ENCODE data around the gene CCDC6. TPM values are rescaled to one million over a fixed set of nuclear protein-coding genes. Genes with fewer than 3 reads are reported as not detected.
A peak's percentile ranks its signal among the peaks of the same experiment; 100 is the strongest.

The CCDC6 gene
- total RNA-seq, 2 experiments from 2014 or later: 21.6 to 22.1 TPM

- CTCF ChIA-PET: no interaction called here
- no peaks in the 10 kb centered on the region for H3K36me3 ChIP-seq (ENCODE audit: insufficient read depth, low read length)
- no peak overlapping the region for H3K4me3 Mint-ChIP-seq
- H3K4me1 Mint-ChIP-seq (ENCODE audit: low read depth): peaks cover 25% of the 10 kb centered on the region
- H3K4me3 ChIP-seq (ENCODE audit: low read length): no peak overlapping the region
- DNase-seq (no peak), ATAC-seq (ENCODE audit: poor library complexity) (no peak)
- POLR2A ChIA-PET: no interaction called here
- peaks cover 0 to 11% of the 10 kb centered on the region in 2 experiments for H3K9me3 ChIP-seq (ENCODE audit: control insufficient read depth in 1 of 2, insufficient read depth in 1 of 2, low read length in 2 of 2)
- no peak overlapping the region for H3K27ac ChIP-seq (ENCODE audit: low read depth in 1 of 2, low read length in 2 of 2)
- peaks cover 19% of the 10 kb centered on the region for H3K4me1 ChIP-seq (ENCODE audit: insufficient read depth, low read length)
- TF ChIP-seq, protein P1, sequence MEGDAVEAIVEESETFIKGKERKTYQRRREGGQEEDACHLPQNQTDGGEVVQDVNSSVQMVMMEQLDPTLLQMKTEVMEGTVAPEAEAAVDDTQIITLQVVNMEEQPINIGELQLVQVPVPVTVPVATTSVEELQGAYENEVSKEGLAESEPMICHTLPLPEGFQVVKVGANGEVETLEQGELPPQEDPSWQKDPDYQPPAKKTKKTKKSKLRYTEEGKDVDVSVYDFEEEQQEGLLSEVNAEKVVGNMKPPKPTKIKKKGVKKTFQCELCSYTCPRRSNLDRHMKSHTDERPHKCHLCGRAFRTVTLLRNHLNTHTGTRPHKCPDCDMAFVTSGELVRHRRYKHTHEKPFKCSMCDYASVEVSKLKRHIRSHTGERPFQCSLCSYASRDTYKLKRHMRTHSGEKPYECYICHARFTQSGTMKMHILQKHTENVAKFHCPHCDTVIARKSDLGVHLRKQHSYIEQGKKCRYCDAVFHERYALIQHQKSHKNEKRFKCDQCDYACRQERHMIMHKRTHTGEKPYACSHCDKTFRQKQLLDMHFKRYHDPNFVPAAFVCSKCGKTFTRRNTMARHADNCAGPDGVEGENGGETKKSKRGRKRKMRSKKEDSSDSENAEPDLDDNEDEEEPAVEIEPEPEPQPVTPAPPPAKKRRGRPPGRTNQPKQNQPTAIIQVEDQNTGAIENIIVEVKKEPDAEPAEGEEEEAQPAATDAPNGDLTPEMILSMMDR (IDR thresholded peaks at IDR 0.05): no peak
- H3K27ac Mint-ChIP-seq: no peak overlapping the region
- no peaks in the 10 kb centered on the region for H3K27me3 Mint-ChIP-seq
- peaks cover 7% of the 10 kb centered on the region for H3K9me3 Mint-ChIP-seq
- intact Hi-C loops (cut with DNase I, micrococcal nuclease): no loop called here
- peaks cover 12% of the 10 kb centered on the region for H3K36me3 Mint-ChIP-seq (ENCODE audit: low read depth)
- H3K27me3 ChIP-seq (ENCODE audit: control insufficient read depth in 1 of 2, insufficient read depth in 2 of 2, low read length in 2 of 2): no peaks in the 10 kb centered on the region
Measured at GRCh38 chr10:59910867-59911266, 4.5 kb upstream of the CCDC6 start.

- no peak overlapping the region for H3K27ac ChIP-seq (ENCODE audit: low read depth in 1 of 2, low read length in 2 of 2)
- H3K27me3 Mint-ChIP-seq: no peaks in the 10 kb centered on the region
- H3K4me3 Mint-ChIP-seq: no peak overlapping the region
- no peaks in the 10 kb centered on the region for H3K36me3 ChIP-seq (ENCODE audit: insufficient read depth, low read length)
- no peak overlapping the region for H3K4me3 ChIP-seq (ENCODE audit: low read length)
- DNase-seq (no peak), ATAC-seq (ENCODE audit: poor library complexity) (no peak)
- H3K9me3 Mint-ChIP-seq: peaks cover 7% of the 10 kb centered on the region
- TF ChIP-seq, protein P1 (IDR thresholded peaks at IDR 0.05): no peak
- POLR2A ChIA-PET: no interaction called here
- CTCF ChIA-PET: no interaction called here
- no peak overlapping the region for H3K27ac Mint-ChIP-seq
- H3K9me3 ChIP-seq (ENCODE audit: control insufficient read depth in 1 of 2, insufficient read depth in 1 of 2, low read length in 2 of 2): peaks cover 0 to 11% of the 10 kb centered on the region in 2 experiments
- intact Hi-C loops (cut with DNase I, micrococcal nuclease): loop anchor here (5.0 to 10.0 kb wide), 5 partner anchors 43 to 1985 kb away; partner anchors contain the start of genes CDK1 (in 2 of the 2), CISD1 (in 1 of the 2) and IPMK (in 1 of the 2)
- no peaks in the 10 kb centered on the region for H3K27me3 ChIP-seq (ENCODE audit: control insufficient read depth in 1 of 2, insufficient read depth in 2 of 2, low read length in 2 of 2)
- H3K36me3 Mint-ChIP-seq (ENCODE audit: low read depth): peaks cover 16% of the 10 kb centered on the region
- peaks cover 29% of the 10 kb centered on the region for H3K4me1 ChIP-seq (ENCODE audit: insufficient read depth, low read length)
- peaks cover 33% of the 10 kb centered on the region for H3K4me1 Mint-ChIP-seq (ENCODE audit: low read depth)
Measured at GRCh38 chr10:59909815-59910214, 3.5 kb upstream of the CCDC6 start.

DNA sequence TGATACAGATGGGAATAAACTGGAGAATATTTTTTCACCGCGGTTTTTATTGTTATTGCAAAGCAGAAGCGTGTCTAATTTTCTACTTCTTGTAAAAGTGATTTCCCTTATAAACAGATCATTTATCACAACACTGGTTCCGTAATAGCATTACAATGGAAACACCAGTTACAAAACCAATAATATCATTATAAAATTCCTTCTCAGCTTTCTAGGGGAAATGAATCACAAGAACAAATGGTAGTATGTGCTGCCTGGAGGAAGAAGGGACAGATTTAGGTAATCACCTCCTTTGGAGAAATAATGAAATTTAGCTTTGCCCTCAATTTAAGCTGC, 2.4 kb upstream of the CCDC6 start:
- H3K4me3 ChIP-seq (ENCODE audit: low read length): peak overlapping the region; percentile 86
- no peak for DNase-seq

More for the DNA sequence above, 2.4 kb upstream of the CCDC6 start:
- Mint-ChIP-seq H3K27me3 (no peaks in the 10 kb centered on the region), H3K36me3 (ENCODE audit: low read depth) (peaks cover 12% of the 10 kb centered on the region), H3K4me3 (peak overlapping the region; percentile 91), H3K27ac (peak overlapping the region; percentile 89), H3K9me3 (peaks cover 4% of the 10 kb centered on the region), H3K4me1 (ENCODE audit: low read depth) (peaks cover 43% of the 10 kb centered on the region)
- ATAC-seq (ENCODE audit: poor library complexity): no peak
- TF ChIP-seq, protein P1 (IDR thresholded peaks at IDR 0.05): no peak
- Histone ChIP-seq H3K9me3 (ENCODE audit: control insufficient read depth in 1 of 2, insufficient read depth in 1 of 2, low read length in 2 of 2) (peaks cover 0 to 4% of the 10 kb centered on the region in 2 experiments), H3K27ac (ENCODE audit: low read depth in 1 of 2, low read length in 2 of 2) (peak overlapping the region; percentile 68 to 83), H3K36me3 (ENCODE audit: insufficient read depth, low read length) (no peaks in the 10 kb centered on the region), H3K4me1 (ENCODE audit: insufficient read depth, low read length) (peaks cover 39% of the 10 kb centered on the region), H3K27me3 (ENCODE audit: control insufficient read depth in 1 of 2, insufficient read depth in 2 of 2, low read length in 2 of 2) (no peaks in the 10 kb centered on the region)
- POLR2A ChIA-PET: interaction anchor here (0.6 to 3.6 kb wide), 7 partner anchors 27 to 1640 kb away, joined by 3 to 30 read pairs (median 3); partner anchors contain the start of gene CISD1
- intact Hi-C loops (cut with DNase I, micrococcal nuclease): loop anchor here (5.0 to 10.0 kb wide), 5 partner anchors 41 to 1986 kb away; partner anchors contain the start of genes CDK1 (in 2 of the 2), CISD1 (in 1 of the 2) and IPMK (in 1 of the 2)
- CTCF ChIA-PET: no interaction called here

All from CD4-positive, alpha-beta T cell (primary cell).